Panc1 (cell line): ENCODE results near the gene RSPH6A. TPM values are rescaled to one million over a fixed set of nuclear protein-coding genes. Genes with fewer than 3 reads are reported as not detected.

Experiments
- ATAC-seq: fragments of 200-7000 bp; cut with Tn5 transposase; 2 replicates; pipeline ENCODE4 v1.9.1; 2020; ENCODE audit warnings: mild to moderate bottlenecking, moderate library complexity
- BruUV-seq: library from RNA; stranded (reverse); fragments of 400-500 nt; replicated peaks from 2 replicates; lab custom pipeline; 2021; lab: Mats Ljungman, UMichigan
- CTCF ChIA-PET: fragments of 300-600 bp; sonication (Branson Sonifier 250); formaldehyde crosslinking; loops from one replicate; lab custom pipeline; 2022; ENCODE audit warnings: antibody characterized with exemption; lab: Charles Lee
- POLR2A ChIA-PET: fragments of 300-600 bp; sonication (Branson Sonifier 250); formaldehyde crosslinking; loops from one replicate; lab custom pipeline; 2022; ENCODE audit warnings: antibody characterized with exemption; lab: Charles Lee
- DNase-seq: peaks from one replicate; pipeline ENCODE4 v3.0.0-alpha.2; 2010; ENCODE audit warnings: low read depth, low spot score
- H3K27ac ChIP-seq: 2 replicates; pipeline ENCODE4 v1.5.1; 2011; ENCODE audit warnings: mild to moderate bottlenecking, low read length, inconsistent platforms
- H3K27me3 ChIP-seq: fragments of 200-500 bp; sonication (Bioruptor generic); 2 replicates; pipeline ENCODE4 v1.6.0; 2014; ENCODE audit warnings: low read length, inconsistent platforms; ENCODE audit not compliant: control insufficient read depth, insufficient read depth
- H3K36me3 ChIP-seq: fragments of 200-500 bp; sonication (Bioruptor generic); 2 replicates; pipeline ENCODE4 v1.5.1; 2014; ENCODE audit warnings: inconsistent platforms, mild to moderate bottlenecking, low read length, moderate library complexity; ENCODE audit not compliant: control insufficient read depth, insufficient read depth
- H3K4me1 ChIP-seq: 2 replicates; pipeline ENCODE4 v1.5.1; 2011; ENCODE audit warnings: inconsistent platforms, mild to moderate bottlenecking, low read length, moderate library complexity; ENCODE audit not compliant: control insufficient read depth, insufficient read depth
- H3K4me3 ChIP-seq, 2 experiments: 2 replicates each; pipeline ENCODE4 v1.5.1; 2011 to 2012; ENCODE audit warnings: low read depth in 2 of 2, low read length in 2 of 2, mild to moderate bottlenecking in 2 of 2, inconsistent platforms in 1 of 2, moderate library complexity in 1 of 2
- H3K9me3 ChIP-seq: fragments of 200-500 bp; sonication (Bioruptor generic); 2 replicates; pipeline ENCODE4 v1.5.1; 2014; ENCODE audit warnings: low read depth, mild to moderate bottlenecking, inconsistent platforms, low read length, moderate library complexity; ENCODE audit not compliant: control insufficient read depth, insufficient read depth
- CTCF ChIP-seq: fragments of 450-650 bp; IDR thresholded peaks from 2 replicates; pipeline ENCODE4 v1.5.1; 2017; ENCODE audit warnings: mild to moderate bottlenecking
- POLR2AphosphoS5 ChIP-seq: IDR thresholded peaks from 2 replicates; pipeline ENCODE4 v1.6.1; 2012; ENCODE audit warnings: mild to moderate bottlenecking, low read depth, low read length, moderate library complexity
- REST ChIP-seq, 2 experiments: IDR thresholded peaks; 2 replicates each; pipeline ENCODE4 v1.6.1; 2011 to 2012; ENCODE audit warnings: low read depth in 2 of 2, control low read depth in 1 of 2, low read length in 1 of 2, mild to moderate bottlenecking in 1 of 2, moderate library complexity in 1 of 2; ENCODE audit not compliant: insufficient read depth in 1 of 2
- SIN3A ChIP-seq: IDR thresholded peaks from 2 replicates; pipeline ENCODE4 v1.6.1; 2012; ENCODE audit warnings: low read depth, mild to moderate bottlenecking, low read length, moderate library complexity, borderline replicate concordance; ENCODE audit not compliant: insufficient read depth
- TCF7L2 ChIP-seq: IDR thresholded peaks from 2 replicates; pipeline ENCODE4 v1.6.1; 2011; ENCODE audit warnings: mild to moderate bottlenecking, low read depth, low read length, inconsistent platforms
- in situ Hi-C: cut with HindIII; loops from 2 replicates; pipeline ENCODE4 v1.10.0; 2016; ENCODE audit warnings: low sequenced_read_pairs, low pct_unique_long_range_greater_than_20kb
- intact Hi-C: fragments of 100-400 bp; cut with micrococcal nuclease; formaldehyde crosslinking; loops from one replicate; pipeline ENCODE4 v1.10.0; 2022; ENCODE audit not compliant: unreplicated experiment
- total RNA-seq: library from RNA; stranded (reverse); gene quantifications from one replicate; pipeline ENCODE4 v1.2.1, GENCODE V29; 2021; ENCODE audit not compliant: unreplicated experiment

RSPH6A gene
- total RNA-seq, 1 experiment from 2014 or later, result not detected

DNA sequence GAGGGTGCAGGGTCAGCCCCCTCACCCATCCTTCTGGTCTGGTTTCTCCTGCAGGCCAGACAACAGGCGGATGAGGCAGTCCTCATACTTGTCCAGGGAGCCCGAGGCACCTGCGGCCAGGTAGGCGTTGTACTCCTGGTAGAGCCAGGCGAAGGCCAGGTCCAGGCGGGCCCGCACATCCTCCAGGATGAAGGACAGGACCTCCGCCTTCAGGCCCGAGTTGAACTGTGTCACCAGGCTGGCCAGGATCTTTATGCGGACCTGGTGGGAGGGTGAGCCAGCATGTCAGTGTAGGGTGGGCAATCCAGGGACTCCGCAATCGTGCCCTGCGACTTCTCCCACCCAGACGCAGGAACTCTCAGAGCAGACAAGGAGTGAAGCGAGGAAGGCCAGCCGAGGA lies 13.8 kb upstream of the RSPH6A start:
- BruUV-seq, result no TSS peak
- Histone ChIP-seq H3K27me3 (no peaks in the 10 kb centered on the region), H3K4me3 (no peak overlapping the region), H3K36me3 (no peaks in the 10 kb centered on the region), H3K27ac (no peak overlapping the region), H3K4me1 (no peaks in the 10 kb centered on the region; the same call in 1 of the 2 replicates), H3K9me3 (no peaks in the 10 kb centered on the region)
- TF ChIP-seq REST (IDR thresholded peaks at IDR 0.05; ENCODE audit: insufficient read depth in 1 of 2, low read depth in 2 of 2, low read length in 1 of 2) (no peak), CTCF (no peak), SIN3A (no peak), POLR2AphosphoS5 (no peak), TCF7L2 (no peak)
- ATAC-seq, result no peak
- intact Hi-C loops (no loop called here), in situ Hi-C loops (no loop called here)
- DNase-seq, result no peak
- ChIA-PET CTCF (no interaction called here), POLR2A (no interaction called here)

- H3K9me3 ChIP-seq, result no peaks in the 10 kb centered on the region
- no peak overlapping the region for H3K27ac ChIP-seq
- ChIA-PET POLR2A (no interaction called here), CTCF (no interaction called here)
- no peaks in the 10 kb centered on the region for H3K27me3 ChIP-seq
- no peak for TF ChIP-seq SIN3A
- no peak for TF ChIP-seq TCF7L2
- TF ChIP-seq REST (IDR thresholded peaks at IDR 0.05; ENCODE audit: insufficient read depth in 1 of 2, low read depth in 2 of 2, low read length in 1 of 2), result no peak
- no peak for TF ChIP-seq CTCF
- TF ChIP-seq POLR2AphosphoS5, result no peak
- no peaks in the 10 kb centered on the region; the same call in 1 of the 2 replicates for H3K4me1 ChIP-seq
- intact Hi-C loops, result no loop called here
- H3K36me3 ChIP-seq, result no peaks in the 10 kb centered on the region
- DNase-seq, result no peak
- no peak for ATAC-seq
- BruUV-seq, result no TSS peak
- in situ Hi-C loops, result no loop called here
- H3K4me3 ChIP-seq, result no peak overlapping the region
These were observed 13.4 kb upstream of the RSPH6A start for GRCh38 chr19:45828523-45828922.
